Testis (tissue), 2 donors: Measurements from ENCODE around the gene LUZP2.

Experiments
- POLR2A ChIP-seq: fragments of 450-650 bp; IDR thresholded peaks from one replicate; pipeline ENCODE4 v1.6.1; 2017; ENCODE audit warnings: antibody characterized with exemption, mild to moderate bottlenecking, moderate library complexity
- TF ChIP-seq, protein P1 (sequence below), 3 experiments: fragments of 450-650 bp in 2 of 3; fragments of 200-600 bp in 1 of 3; sonication (generic) in 1 of 3; IDR thresholded peaks; one replicate each; pipeline ENCODE4 v1.5.1; 2016 to 2019; ENCODE audit warnings: antibody characterized with exemption in 3 of 3, mild to moderate bottlenecking in 2 of 3, moderate library complexity in 1 of 3

DNA sequence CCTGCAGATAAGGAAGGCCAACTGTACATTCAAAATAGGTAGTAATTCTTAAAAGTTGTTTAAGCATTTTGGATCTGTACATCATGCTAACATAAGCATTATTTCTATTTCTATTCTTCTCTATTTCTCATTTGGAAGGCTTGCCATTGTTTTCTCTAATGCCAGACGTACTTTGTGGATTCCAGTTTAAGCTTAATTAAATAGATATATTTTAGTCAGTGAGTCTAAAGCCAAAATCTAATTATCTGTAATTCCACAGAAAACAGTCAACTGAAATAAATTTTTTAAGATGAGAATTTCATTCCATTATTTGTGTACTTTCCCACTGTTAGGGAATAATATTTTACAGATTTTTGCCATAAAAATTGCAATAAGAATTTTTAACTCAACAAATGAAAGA, 123.0 kb downstream of the LUZP2 start:
- TF ChIP-seq, protein P1, sequence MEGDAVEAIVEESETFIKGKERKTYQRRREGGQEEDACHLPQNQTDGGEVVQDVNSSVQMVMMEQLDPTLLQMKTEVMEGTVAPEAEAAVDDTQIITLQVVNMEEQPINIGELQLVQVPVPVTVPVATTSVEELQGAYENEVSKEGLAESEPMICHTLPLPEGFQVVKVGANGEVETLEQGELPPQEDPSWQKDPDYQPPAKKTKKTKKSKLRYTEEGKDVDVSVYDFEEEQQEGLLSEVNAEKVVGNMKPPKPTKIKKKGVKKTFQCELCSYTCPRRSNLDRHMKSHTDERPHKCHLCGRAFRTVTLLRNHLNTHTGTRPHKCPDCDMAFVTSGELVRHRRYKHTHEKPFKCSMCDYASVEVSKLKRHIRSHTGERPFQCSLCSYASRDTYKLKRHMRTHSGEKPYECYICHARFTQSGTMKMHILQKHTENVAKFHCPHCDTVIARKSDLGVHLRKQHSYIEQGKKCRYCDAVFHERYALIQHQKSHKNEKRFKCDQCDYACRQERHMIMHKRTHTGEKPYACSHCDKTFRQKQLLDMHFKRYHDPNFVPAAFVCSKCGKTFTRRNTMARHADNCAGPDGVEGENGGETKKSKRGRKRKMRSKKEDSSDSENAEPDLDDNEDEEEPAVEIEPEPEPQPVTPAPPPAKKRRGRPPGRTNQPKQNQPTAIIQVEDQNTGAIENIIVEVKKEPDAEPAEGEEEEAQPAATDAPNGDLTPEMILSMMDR (IDR thresholded peaks at IDR 0.05) = no peak
- no peak for TF ChIP-seq POLR2A
